Mesothelial cell of epicardium (in vitro differentiated cells): ENCODE data around the gene CDH4. TPM values are rescaled to one million over a fixed set of nuclear protein-coding genes. Genes with fewer than 3 reads are reported as not detected.

Source experiments
- DNase-seq, 2 experiments: peaks; one replicate each; pipeline ENCODE4 v3.0.0; 2021; ENCODE audit warnings: low spot score in 2 of 2; ENCODE audit not compliant: unreplicated experiment in 2 of 2
- H3K27ac Mint-ChIP-seq: 2 replicates; pipeline ENCODE4 v1.8.0; 2021; ENCODE audit warnings: mixed read lengths
- H3K27me3 Mint-ChIP-seq: 2 replicates; pipeline ENCODE4 v1.8.0; 2021; ENCODE audit warnings: low read depth, mixed read lengths
- H3K36me3 Mint-ChIP-seq: 2 replicates; pipeline ENCODE4 v1.8.0; 2021; ENCODE audit warnings: mixed read lengths
- H3K4me1 Mint-ChIP-seq: 2 replicates; pipeline ENCODE4 v1.8.0; 2021; ENCODE audit warnings: mixed read lengths
- H3K4me3 Mint-ChIP-seq: 2 replicates; pipeline ENCODE4 v1.8.0; 2021; ENCODE audit warnings: mild to moderate bottlenecking, moderate library complexity, mixed read lengths
- H3K9me3 Mint-ChIP-seq: 2 replicates; pipeline ENCODE4 v1.8.0; 2021; ENCODE audit warnings: mixed read lengths
- total RNA-seq: library from RNA; stranded (reverse); gene quantifications from 3 replicates; pipeline ENCODE4 v1.2.1, GENCODE V29; 2021
- TF ChIP-seq, protein P1 (sequence below): fragments of 200-600 bp; sonication (generic); IDR thresholded peaks from one replicate; pipeline ENCODE4 v1.5.0; 2021; ENCODE audit warnings: antibody characterized with exemption; ENCODE audit not compliant: unreplicated experiment

The CDH4 gene
- total RNA-seq, 1 donor from 2014 or later, result 1.1 TPM

GRCh38 chr20:61354001-61354390 is 101.9 kb downstream of the CDH4 start:
- H3K4me1 Mint-ChIP-seq, result peaks cover 2% of the 10 kb centered on the region

DNA sequence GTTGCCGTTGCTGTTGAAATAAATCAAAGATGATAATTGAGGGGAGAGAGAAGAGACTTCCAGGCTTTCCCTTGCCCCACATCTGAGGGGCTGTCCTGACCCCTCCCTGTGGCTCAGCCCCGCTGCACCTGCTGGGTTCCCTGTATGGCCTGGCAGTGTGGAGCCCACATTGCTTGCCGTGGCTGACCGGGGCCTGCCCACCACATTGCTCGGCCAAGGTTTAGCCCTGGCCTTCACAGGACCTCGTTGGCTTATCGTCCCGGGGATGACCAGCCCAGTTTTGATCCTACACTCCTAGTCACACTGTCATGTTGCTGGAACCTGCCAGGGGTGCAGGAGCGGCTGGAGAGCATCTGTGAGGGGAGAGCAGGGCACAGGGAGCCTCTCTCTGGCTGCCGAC is 102.4 kb downstream of the CDH4 start:
- Mint-ChIP-seq H3K9me3 (no peaks in the 10 kb centered on the region), H3K27ac (no peak overlapping the region), H3K4me1 (peaks cover 2% of the 10 kb centered on the region), H3K27me3 (peaks cover 81% of the 10 kb centered on the region), H3K4me3 (no peak overlapping the region), H3K36me3 (no peaks in the 10 kb centered on the region)
- TF ChIP-seq, protein P1, sequence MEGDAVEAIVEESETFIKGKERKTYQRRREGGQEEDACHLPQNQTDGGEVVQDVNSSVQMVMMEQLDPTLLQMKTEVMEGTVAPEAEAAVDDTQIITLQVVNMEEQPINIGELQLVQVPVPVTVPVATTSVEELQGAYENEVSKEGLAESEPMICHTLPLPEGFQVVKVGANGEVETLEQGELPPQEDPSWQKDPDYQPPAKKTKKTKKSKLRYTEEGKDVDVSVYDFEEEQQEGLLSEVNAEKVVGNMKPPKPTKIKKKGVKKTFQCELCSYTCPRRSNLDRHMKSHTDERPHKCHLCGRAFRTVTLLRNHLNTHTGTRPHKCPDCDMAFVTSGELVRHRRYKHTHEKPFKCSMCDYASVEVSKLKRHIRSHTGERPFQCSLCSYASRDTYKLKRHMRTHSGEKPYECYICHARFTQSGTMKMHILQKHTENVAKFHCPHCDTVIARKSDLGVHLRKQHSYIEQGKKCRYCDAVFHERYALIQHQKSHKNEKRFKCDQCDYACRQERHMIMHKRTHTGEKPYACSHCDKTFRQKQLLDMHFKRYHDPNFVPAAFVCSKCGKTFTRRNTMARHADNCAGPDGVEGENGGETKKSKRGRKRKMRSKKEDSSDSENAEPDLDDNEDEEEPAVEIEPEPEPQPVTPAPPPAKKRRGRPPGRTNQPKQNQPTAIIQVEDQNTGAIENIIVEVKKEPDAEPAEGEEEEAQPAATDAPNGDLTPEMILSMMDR, result no peak
- no peak for DNase-seq

More at GRCh38 chr20:61354001-61354390, 101.9 kb downstream of the CDH4 start:
- H3K27me3 Mint-ChIP-seq, result peaks cover 82% of the 10 kb centered on the region
- no peaks in the 10 kb centered on the region for H3K36me3 Mint-ChIP-seq
- no peaks in the 10 kb centered on the region for H3K9me3 Mint-ChIP-seq
- H3K27ac Mint-ChIP-seq, result no peak overlapping the region
- H3K4me3 Mint-ChIP-seq, result no peak overlapping the region
- TF ChIP-seq, protein P1, result no peak
- no peak for DNase-seq

- no peaks in the 10 kb centered on the region for H3K9me3 Mint-ChIP-seq
- TF ChIP-seq, protein P1, result no peak
- H3K27me3 Mint-ChIP-seq, result peaks cover 85% of the 10 kb centered on the region
- peaks cover 2% of the 10 kb centered on the region for H3K4me1 Mint-ChIP-seq
- no peaks in the 10 kb centered on the region for H3K36me3 Mint-ChIP-seq
- no peak overlapping the region for H3K27ac Mint-ChIP-seq
- DNase-seq, result no peak
- H3K4me3 Mint-ChIP-seq, result no peak overlapping the region
These were observed 102.9 kb downstream of the CDH4 start for GRCh38 chr20:61354901-61355495.

DNA sequence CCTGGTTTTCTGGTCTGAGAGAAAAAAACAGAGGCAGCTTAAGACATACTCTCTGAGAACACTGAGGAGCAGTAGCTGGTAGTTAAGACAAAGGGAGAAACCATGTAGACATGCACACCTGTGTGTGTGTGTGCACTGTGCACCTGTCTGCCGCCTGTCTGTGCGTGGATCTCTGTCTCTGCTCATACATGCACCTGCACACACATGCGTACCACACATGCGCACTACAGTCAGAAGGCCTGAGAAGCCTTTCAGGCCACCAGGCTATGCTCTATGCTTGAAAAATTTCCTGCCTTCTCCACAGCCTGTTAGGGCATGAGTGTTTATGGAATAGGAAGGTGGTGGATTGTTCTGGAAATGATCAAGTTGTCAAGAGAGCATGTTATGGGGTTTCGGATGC is 103.5 kb downstream of the CDH4 start:
- Mint-ChIP-seq H3K36me3 (no peaks in the 10 kb centered on the region), H3K27ac (no peak overlapping the region), H3K9me3 (no peaks in the 10 kb centered on the region), H3K4me1 (peaks cover 2% of the 10 kb centered on the region), H3K27me3 (peaks cover 90% of the 10 kb centered on the region), H3K4me3 (no peak overlapping the region)
- TF ChIP-seq, protein P1, result no peak
- DNase-seq, result no peak

- TF ChIP-seq, protein P1, result no peak
- H3K4me3 Mint-ChIP-seq, result no peak overlapping the region
- H3K27ac Mint-ChIP-seq, result no peak overlapping the region
- no peaks in the 10 kb centered on the region for H3K36me3 Mint-ChIP-seq
- no peaks in the 10 kb centered on the region for H3K9me3 Mint-ChIP-seq
- peaks cover 89% of the 10 kb centered on the region for H3K27me3 Mint-ChIP-seq
- DNase-seq, result no peak
- H3K4me1 Mint-ChIP-seq, result peaks cover 2% of the 10 kb centered on the region
These were observed 104.1 kb downstream of the CDH4 start for GRCh38 chr20:61356196-61356595.

DNA sequence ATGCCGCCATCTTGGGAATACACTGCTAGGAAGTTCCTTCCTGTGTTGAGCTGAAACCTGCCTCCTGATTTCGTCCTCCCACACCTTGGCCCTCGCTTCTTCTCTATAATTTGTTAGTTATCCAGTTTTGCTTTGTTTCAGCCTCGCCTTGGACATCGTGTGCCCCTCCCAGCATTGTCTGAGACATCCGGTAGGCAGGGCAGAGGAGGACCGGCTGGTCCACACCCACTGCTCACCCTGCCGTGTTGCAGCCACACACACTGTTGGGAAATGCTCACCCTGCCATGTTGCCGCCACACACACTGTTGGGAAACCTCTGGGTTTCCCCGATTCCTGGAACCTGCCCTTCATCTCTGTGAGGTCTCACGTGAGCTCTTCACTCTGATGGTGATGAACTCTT is 105.1 kb downstream of the CDH4 start:
- TF ChIP-seq, protein P1, result no peak
- no peak overlapping the region for H3K27ac Mint-ChIP-seq
- H3K36me3 Mint-ChIP-seq, result no peaks in the 10 kb centered on the region
- no peaks in the 10 kb centered on the region for H3K9me3 Mint-ChIP-seq
- no peak for DNase-seq
- peaks cover 2% of the 10 kb centered on the region for H3K4me1 Mint-ChIP-seq
- H3K4me3 Mint-ChIP-seq, result no peak overlapping the region
- peaks cover 85% of the 10 kb centered on the region for H3K27me3 Mint-ChIP-seq
